EH (cell line): ENCODE measurements around the gene ADSL.
"Not testable (repeated sequence)": the region's sequence is repeated elsewhere in the genome, so short reads cannot be mapped to it uniquely, and the experiment has no call there.

ENCODE experiments used
- DNase-seq: peaks from one replicate; pipeline ENCODE4 v3.0.0-alpha.2; 2015; ENCODE audit warnings: low read depth

The ADSL gene

DNA sequence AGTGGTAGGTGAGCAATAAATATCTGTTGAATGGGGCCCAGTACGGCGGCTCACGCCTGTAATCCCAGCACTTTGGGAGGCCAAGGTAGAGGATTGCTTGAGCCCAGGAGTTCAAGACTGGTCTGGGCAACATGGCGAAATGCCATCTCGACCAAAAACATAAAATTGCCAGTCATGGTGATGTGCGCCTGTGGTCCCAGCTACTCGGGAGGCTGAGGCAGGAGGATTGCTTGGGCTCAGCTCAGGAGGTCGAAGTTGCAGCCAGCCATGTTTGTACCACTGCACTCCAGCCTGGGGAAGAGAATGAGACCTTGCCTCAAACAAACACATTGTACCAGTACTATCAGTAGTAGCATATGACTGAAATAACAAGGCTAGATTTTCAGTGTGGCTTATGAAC, 28.3 kb downstream of the ADSL start:
- no peak for DNase-seq

DNA sequence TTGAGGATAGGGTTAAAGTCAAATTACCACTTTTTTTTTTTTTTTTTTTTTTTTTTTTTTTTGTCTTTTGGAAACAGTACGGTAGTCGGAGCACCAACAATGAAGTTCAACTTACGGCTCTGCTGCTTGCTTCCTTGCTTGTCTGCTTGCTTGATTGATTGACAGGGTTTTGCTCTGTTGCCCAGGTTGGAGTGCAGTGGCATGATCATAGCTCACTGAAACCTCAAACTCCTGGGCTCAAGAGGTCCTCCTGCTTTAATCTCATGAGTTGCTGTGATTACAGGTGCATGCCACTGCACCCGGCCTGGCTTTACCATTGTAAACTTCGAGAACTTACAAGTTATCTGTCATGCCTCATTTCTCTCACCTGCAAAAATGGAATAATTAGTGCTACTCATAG, 29.8 kb downstream of the ADSL start:
- DNase-seq, result no peak

DNA sequence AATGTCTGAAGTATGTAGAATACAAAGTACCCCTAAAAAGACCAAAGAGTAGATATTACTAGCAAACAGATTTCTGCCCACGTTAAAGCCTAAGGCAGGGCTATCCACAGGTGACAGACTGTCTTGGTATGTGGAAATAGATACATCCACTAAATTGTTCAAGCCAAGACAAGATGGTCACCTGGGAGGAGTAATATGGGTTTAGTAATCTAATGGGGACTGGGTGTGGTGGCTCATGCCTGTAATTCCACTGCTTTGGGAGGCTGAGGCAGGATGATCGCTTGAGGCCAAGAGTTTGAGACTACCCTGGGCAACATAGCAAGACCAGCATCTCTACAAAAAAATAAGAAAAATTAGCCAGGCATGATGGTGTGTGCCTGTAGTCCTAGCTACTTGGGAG, 31.6 kb downstream of the ADSL start:
- no peak for DNase-seq

DNA sequence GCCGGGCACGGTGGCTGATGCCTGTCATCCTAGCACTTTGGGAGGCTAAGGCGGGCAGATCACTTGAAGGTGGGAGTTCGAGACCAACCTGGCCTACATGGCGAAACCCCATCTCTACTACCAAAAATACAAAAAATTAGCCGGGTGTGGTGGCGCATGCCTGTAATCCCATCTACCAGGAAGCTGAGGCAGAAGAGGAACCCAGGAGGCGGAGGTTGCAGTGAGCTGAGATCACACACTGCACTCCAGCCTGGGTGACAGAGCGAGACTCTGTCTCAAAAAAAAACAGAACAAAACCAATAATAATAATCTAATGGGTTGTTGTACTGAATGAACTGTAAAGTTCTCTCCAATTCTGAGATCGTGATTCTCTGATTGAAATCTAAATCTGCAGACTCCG, 32.1 kb downstream of the ADSL start:
- not testable (repeated sequence) for DNase-seq

DNA sequence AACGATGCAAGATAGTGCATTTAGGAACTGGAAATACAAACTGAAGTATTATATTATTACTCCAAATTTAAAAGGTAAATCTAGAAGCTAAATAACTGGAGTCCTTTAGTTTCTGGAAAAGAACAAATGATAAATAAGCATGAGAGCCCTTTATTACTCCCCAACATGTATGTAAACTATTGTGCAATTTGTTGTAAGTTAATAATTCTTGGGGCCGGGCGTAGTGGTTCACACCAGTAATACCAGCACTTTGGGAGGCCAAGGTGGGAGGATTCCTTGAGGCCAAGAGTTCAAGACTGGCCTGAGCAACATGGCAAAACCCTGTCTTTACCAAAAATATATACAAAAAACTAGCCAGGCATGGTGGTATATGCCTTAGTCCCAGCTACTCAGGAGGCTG, 35.2 kb downstream of the ADSL start:
- no peak for DNase-seq

DNA sequence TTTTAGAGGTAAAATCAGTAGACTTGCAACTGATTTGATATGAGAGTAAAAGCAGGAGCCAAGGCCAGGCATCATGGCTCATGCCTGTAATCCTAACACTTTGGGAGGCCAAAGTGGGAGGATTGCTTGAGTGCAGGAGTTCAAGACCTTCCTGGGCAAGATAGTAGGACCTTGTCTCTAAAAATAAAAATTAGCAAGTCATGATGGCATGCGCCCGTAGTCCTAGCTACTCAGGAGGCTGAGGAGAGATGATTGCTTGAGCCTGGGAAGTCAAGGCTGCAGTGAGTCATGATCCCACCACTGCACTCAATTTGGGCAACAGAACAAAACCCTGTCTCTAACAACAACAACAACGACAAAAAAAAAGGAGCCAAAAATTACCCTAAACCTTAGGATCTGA, 37.6 kb downstream of the ADSL start:
- peak; percentile 90 for DNase-seq

DNA sequence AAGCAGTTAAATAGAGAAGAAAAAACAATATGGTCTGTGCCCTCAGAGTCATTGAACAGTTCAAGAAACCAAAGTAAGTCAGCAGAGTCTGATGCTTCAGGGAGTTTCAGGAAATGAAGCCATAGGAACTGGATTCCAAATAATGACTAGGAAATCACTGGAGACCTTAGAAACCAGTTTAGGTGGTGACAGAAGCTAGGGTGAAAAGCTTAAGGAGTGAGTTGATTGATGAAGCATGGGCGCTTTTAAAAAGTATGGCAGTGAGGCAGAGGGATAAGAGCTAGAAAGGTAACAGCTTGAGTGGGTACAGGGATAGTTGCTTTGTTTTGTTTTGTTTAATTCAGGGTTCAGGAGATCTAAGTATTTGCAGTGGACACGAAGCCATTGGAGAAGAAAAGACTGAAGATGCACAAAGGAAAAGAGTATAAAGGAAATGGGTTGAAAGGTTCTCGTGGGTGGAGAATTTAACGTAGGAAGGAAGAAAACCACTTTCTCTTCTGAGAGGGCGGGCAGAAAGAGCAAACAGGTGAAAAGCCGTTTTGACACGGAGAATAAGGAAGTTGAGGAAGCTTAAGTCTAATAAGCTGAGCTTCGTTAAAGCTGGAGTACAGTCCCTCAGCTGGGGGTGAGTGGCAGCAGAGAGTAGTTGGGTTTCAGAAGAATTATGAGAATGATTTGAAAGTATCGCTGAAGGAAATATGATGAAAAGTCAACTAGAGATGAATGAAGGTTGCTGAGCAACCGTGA, 38.9 kb downstream of the ADSL start:
- DNase-seq, result no peak

DNA sequence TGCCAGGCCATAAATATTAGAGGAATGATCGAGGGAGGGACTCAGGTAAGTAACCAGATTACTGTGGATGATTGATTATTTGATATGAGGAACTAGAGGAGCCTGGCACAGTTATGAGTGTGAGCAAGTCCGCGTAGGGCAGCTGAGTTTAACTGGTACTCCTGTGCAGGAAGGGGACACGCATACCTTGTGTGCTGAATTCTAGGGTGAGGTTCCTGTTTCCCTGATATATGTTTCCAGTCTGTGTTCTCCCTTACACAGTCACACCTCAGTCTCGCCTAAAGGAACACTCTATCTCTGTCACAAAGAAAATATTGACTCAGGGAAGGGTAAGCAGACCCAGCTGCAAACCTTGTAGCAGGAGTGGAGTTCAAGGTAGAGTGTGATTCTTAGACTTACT, 41.4 kb downstream of the ADSL start:
- DNase-seq, result no peak

DNA sequence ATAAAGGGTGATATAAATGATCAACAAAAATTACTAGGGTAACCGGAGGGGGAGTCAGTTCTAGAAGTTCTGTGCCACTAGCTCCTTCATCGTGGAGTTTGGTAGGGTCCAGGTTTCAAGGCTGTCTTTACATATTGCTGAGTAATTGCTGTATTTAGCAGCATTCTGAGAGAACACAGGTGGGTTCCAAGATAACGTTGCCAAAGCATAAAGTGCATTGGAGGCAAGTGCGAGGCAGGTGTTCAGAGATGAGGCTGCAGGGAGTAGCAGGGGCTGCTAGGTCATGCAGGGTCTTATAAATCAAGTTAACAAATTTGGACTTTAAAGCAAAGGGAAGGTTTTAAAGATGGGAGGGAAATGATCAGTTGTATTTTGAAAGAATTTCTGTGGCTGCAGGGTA, 41.9 kb downstream of the ADSL start:
- DNase-seq, result no peak

DNA sequence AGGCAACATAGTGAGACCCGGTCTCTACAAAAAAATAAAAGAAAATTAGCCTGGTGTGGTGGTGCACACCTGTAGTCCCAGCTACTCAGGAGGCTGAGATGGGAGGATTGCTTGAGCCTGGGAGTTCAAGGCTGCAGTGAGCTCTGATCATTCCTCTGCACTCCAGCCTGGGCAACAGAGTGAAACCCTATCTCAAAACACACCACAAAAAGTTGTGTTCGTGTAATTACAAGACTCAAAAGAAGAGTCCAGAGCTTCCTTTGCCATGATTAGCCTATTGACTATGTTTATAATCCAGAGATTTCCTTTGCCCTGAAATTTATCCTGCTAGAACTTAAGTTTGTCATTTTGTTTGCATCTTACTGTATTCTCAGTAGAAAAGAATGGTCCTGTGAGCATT, 45.1 kb downstream of the ADSL start:
- DNase-seq, result no peak

DNA sequence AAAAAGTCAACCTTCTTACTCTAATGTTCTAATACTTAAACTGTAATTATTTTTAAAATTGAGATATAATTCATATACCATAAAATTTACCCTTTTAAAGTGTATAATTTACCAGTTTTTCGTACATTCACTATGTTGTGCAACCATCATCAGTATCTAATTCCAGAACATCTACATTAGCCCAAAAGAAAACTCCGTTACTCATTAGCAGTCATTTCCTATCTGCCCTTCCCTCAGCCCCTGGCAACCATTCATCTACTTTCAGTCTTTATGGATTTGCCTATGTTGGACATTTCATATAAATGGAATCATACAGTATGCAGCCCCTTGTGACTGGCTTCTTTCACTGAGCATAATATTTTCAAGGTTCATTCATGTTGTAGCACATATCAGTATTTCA, 46.3 kb downstream of the ADSL start:
- no peak for DNase-seq

DNA sequence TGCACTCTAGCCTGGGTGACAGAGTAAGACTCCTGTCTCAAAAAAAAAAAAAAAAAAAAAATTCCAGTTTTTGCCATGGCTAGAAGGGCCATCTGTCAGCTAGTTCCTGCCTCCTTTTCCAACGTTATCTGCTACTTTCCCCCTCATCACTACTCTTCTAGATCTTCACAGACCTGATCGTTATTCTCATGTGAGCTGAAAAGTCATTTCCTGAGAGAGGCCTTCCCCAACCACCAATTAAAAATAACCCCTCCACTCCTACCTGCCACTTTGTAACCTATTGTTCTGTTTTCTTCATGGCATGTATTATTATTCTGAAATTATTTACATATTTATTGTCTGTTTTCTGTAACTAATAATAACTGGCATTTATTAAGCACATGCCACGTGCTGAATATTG, 48.3 kb downstream of the ADSL start:
- no peak for DNase-seq

DNA sequence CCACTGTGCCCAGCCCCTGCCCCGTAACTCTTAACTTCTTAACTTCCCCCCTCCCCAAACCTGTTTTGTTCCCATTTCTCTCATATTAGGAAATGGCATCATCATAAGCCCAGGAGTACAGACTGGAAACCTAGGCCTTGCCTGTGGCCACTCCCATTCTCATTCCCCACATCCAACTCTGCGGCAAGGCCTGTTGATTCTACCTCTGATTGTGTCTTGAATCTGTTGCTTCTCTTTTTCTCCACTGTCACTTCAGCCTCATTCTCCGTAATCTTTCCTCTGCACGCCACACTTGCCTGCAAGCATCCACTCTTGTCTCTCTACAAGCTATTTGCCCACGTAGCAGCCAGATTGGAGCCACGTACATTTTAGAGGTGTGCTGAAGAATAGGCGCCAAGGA, 49.3 kb downstream of the ADSL start:
- no peak for DNase-seq

DNA sequence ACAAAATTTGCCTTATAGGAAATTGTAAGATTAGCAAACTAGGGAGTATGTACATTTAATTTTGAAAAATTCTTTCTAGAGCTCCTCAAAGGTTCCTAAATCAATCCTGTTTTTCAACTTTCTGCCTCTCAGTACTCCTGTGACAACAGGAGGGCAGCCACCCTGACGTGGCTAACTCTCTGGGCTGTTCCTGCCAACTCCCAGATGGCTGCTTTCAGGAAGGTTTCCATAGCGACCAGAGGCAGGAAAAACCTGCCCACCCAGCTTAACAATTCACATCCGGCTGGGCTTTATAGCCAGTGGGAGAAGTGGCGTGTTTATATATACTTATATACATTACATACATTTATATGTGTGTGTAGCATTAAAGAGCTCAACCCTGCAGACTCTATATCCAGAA, 50.6 kb downstream of the ADSL start:
- peak; percentile 82 for DNase-seq

DNA sequence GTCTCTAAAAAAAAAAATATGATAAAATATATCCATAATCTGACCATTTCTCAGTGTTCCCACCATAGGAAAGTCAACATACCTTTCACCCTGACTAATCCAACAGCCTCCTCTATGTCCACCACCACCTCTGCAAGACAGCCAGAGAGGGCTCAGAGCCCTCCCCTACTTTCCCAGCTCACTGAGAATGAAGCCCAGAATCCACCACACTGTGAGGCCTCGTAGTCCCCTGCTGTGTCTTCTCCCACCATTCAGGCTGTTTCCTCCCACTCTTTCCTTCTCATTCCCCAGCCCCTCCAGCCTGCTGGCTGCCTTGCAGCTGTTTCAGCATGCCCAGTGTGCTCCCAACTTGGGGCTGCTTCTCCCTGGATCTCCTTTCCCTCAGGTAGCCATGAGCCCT, 51.1 kb downstream of the ADSL start:
- peak; percentile 44 for DNase-seq

DNA sequence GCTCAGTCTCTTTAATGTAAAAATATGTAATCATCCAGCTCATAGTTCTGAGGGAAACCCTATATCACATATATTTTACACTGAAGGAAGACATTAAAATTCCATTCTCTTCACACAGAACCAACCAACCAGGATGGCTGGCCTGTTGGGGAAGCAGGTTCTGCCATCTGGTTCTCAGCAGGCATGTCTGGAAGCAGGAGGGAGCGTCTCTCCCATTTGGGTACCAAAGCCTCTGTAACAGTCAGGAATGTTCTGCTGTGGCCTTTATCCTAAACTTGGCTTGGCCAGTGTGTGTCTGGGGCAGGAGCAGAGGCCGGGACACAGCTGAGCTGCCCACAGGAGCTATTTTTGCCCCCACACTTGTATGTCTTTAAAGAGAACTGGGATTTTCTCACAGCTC, 53.3 kb downstream of the ADSL start:
- no peak for DNase-seq

DNA sequence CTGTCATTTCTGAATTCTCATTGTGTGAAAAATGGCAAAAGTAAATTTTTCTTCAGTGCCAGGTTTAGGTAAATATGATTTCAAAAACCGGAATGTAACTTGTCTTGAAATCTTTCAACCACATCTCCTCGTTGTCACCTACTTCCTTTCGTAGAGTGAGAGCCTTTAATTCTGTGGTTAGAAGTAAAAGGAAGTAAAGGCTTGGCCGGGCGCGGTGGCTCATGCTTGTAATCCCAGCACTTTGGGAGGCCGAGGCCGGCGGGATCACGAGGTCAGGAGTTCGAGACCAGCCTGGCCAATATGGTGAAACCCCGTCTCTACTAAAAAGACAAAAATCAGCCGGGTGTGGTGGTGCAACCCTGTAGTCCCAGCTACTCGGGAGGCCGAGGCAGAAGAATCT, 53.9 kb downstream of the ADSL start:
- no peak for DNase-seq

DNA sequence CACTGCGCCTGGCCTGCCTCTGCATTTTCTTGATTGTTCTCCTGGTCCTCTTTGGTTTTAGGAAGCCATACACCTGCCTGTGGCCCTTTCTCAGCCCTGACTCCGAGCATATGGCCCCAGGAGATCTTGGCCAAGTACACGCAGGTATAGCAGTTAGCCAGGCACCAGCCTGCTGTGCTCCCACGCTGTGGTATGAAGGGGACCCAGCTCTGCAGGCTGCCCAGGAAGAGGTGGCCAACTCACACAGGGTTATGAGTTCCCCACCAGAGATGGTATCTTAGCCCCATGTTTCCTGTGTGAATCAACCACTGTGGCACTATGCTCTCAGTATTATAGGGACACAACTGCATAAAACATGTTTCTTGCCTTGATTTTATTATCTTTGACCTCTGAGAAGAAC, 55.2 kb downstream of the ADSL start:
- DNase-seq, result peak; percentile 36

DNA sequence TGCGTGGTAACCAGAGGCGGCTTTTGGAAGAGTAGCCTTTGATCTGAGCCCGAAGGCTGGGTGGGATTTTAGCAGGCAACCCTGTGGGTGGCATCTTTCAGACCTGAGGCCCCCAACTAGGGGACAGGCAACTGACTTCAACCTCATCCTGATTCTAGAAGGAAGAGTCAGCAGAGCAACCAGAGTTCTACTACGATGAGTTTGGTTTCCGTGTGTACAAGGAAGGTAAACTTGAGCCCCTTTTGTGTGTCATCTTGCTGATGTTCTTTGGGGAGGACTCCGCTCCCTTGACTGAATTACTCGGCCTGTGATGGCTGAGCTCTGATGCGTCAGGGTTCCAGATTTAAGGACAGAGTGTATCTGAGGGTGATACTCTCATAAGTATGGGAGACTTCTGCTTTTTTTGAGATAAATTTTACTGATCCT, 55.7 kb downstream of the ADSL start:
- no peak for DNase-seq

DNA sequence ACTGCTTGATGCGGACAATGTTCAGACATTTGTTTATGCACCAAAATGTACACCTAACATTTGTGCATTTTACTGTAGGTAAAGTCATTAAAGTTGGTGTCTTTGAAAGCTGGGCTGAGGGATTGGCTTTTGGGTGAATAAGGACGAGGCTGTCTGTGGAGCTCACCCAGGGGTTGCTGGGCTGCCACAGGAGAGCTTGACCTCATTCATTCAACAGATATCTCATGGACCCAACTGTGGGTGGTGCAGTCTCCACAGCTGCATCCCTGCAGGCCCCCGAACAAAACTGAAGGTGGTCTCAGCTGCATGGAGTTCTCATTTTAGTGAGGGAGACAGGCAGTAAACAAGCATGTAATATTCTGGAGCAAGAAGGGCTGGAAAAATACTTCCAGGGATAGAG, 56.8 kb downstream of the ADSL start:
- DNase-seq, result no peak

DNA sequence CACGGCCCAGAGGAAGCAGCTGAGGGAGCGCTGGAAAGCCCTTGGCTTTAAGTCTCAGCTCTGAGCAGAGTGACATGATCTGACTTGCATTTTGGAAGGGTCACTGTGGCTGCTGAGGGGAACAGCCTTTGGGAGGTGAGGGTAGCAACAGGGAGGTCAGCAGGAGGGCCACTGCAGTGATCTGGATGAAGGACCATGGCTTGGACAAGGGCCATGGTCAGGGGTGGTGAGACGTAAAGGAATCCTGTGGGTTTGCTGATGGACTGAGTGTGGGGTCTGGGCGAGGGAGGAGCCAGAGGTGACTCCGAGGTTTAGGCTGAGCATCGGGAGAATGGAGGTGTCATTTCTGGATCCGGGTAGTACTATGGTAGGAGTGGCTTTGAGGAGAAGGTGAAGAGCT, 57.4 kb downstream of the ADSL start:
- no peak for DNase-seq

DNA sequence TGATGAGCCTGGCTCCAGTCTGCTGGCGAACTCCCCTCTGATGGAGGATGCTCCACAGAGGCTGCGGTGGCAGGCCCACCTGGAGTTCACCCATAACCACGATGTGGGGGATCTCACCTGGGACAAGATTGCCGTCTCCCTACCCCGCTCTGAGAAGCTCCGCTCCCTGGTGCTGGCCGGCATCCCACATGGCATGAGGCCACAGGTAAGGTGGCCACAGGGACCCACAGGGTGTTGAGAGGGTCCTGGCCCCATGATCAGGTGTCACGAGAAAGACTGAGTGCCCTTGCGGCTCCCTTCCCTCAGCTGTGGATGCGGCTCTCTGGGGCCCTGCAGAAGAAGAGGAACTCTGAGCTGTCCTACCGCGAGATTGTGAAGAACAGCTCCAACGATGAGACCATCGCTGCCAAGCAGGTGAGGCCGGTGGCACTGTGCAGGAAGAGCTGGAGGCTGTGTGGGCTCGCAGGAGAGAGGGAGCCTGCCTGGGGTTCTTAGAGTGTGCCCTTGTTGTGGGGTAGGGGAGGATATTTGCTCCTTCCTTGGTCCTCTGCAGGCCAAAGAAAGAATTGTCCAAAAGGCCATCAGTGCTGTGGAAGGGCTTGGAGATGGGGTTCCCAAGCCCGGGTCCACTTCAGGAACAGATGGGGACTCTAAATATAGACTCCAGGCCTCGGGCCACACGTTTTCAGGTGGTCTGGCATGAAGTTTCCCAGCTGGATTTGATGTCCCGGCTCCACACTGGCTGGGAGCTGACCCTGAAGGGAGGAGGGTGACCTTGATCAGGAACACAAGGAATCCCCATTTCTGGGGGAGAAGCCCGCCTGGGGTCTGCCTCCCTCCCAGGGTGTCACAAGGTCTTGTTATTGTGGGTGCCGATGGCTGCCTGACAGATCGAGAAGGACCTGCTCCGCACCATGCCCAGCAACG, 58.2 kb downstream of the ADSL start:
- DNase-seq, result no peak
